GM19328 (cell line): ENCODE results near the gene PSMB5.
"Not testable (repeated sequence)": the region's sequence is repeated elsewhere in the genome, so short reads cannot be mapped to it uniquely, and the experiment has no call there.

ENCODE experiments used
- ATAC-seq: cut with Tn5 transposase; IDR thresholded peaks from one replicate; pipeline ENCODE4 v1.9.1; 2021; ENCODE audit warnings: mild to moderate bottlenecking, moderate library complexity; ENCODE audit not compliant: unreplicated experiment

Gene PSMB5

DNA sequence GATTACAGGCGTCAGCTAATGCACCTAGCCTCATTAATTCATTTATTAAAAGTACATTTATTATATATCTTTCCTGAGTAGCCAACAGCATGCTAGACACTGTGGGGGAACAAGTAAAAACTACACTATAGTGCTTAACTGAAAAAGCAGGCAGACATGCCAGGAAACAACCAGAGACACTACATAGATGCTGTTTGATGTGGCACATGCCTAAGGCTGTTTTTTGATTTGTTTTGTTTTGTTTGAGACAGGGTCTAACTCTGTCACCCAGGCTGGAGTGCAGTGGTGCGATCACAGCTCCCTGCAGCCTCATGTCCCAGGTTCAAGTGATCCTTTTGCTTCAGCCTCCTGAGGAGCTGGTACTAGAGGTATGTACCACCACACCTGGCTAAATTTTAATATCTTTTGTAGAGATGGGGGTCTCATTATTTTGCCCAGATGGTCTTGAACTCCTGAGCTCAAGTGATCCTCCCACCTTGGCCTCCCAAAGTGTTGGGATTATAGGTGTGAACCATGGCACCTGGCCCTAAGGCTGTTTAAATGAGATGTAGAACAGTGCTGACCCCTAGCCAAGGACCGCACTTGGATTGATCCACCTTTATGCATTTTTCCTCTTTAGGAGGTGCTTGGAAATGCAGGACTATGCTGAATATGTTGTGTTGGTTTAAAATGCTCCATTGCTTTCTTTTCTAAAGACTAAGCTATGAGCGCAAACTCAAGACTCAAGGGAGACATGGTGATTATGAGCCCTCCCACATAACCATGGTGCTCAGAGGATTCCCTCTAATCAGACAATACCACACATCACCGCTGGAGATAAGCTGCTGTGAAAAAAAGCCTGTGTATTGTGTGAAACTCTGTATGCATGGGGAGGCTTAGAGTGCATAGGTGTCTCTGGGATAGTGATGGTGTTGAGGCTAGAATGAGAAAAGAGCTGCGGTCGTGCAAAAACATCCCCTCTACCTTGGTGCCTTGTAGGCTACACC lies 14.3 kb downstream of the PSMB5 start:
- no peak for ATAC-seq

DNA sequence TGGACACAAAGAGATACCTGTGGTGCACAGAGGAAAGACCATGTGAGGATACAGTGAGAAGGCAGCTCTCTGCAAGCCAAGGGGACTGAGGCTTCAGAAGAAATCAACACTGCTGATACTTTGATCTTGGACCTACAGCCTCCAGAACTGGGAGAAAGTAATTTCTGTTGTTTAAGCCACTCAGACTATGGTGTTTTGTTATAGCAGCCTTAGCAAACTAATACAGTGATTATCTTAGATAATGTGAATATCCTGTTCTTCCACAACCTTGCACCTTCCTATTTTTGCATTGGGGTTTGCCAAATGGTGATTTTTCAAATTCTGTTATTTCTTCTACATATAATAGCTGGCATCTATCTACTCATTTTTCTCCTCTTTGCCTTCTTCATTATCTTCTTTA lies 16.6 kb downstream of the PSMB5 start:
- no peak for ATAC-seq

DNA sequence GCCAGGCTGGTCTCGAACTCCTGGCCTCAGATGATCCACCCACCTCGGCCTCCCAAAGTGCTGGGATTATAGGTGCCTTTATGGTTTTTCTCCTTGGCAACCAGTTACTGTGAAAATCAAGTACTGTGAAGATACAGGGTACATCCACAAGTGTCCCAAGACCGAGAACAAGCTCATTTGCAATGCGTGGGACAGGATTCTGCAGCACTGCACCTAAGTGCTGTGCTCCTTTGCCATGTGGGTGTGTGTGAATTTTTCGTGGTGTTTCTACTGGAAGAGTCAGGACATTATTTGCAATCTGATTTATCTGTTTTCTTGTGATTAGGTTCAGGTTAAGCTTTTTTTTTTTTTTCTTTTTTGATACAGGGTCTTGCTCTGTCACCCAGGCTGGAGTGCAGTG lies 17.6 kb downstream of the PSMB5 start:
- ATAC-seq, result no peak

DNA sequence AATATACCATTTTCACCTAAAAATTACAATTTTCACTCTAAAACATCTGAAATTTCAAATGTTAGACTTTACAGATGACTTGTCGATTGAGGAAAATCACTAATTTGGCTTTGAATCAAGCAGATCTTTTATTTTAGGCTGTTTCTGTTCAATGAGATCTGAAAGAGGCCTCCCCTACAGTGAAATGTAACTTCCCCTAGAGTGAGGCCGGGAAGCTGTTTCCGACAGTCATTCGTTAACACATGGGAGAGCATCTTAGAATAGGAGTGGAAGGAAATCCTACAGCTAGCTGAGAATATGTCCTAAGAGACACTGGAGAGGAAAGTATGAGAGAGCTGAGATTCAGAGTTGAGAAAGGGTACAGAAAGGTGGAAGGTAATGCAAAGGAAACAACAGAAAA lies 19.1 kb downstream of the PSMB5 start:
- no peak for ATAC-seq

DNA sequence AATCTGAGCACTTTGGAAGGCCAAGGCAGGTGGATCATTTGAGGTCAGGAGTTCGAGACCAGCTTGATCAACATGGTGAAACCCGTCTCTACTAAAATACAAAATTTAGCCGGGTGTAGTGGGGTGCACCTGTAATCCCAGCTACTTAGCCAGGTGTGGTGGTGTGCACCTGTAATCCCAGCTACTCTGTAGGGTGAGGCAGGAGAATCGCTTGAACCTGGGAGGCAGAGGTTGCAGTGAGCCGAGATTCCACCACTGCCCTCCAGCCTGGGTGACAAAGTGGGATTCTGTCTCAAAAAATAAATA lies 21.0 kb downstream of the PSMB5 start:
- ATAC-seq, result not testable (repeated sequence)

DNA sequence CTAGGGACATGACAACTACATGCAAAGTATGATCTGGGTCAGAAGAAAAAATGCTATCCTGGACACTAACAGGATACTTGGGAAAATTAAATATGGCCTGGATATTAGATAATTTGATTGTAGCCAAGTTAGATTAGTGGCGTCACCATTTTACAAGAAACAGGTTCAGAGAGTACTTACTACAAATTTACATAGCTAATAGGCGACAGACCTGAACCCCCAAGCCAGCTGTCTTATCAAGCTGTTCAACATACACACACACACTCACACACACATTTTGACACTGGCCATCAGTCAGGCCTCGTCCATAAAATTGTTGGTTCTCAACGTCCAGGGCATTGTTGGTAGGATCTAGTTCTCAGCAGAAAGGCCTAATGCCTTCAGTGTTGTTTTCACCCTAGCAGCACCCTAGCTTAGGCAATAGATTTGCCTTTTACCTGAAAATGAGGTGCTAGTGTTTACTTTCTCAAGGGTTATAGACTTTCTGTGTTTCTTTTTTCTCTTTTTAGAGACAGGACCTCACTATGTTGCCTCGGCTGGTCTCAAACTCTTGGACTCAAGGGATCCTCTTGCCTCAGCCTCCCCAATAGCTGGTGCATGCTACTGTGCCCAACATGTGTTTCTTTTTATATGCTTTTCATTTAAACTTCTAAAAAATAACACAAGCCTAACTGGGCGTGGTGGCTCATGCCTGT lies 21.5 kb downstream of the PSMB5 start:
- no peak for ATAC-seq

DNA sequence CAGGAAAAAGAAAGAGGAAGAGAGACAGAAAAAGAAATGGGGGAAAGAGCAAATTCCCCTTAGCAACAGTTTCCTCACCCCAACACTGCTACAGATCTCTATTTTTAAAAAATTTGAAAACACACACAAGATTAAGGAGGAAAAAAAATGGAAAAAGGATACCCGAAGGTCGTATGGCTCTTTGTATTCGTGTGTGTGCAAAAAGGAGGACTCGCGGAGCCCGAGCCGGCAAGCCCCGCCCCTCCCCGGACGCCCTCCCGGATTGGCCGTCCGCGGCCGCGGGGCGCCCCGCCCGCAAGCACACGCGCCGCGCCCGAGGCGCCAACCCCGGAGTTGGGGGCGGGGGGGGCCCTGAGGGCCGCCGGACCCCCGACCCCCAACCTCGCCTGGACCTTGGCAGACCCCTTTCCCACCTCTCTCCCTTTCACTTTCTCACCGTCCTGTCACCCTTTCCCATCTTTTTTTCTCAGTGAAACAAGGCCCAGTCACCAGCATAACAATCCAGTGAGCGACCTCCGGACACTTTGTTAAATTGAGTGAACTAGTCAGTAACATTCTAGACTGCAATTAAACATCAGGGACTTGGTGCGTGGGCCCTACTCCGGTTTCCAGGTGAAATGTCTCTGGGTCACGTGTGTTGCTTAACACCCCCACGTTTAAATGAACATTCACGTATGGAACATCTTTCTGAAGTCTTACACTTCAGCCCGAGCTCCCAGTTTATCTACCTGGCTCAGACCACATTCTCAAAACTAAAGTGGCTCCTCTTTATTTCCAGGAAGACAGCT lies 24.6 kb downstream of the PSMB5 start, which contains the start of gene C14orf93:
Gene C14orf93, minus strand, starts transcription at position 205 of the 788 bp plus-strand sequence. CDS start 11,120 bp downstream, outside the sequence.
- ATAC-seq, result no peak

DNA sequence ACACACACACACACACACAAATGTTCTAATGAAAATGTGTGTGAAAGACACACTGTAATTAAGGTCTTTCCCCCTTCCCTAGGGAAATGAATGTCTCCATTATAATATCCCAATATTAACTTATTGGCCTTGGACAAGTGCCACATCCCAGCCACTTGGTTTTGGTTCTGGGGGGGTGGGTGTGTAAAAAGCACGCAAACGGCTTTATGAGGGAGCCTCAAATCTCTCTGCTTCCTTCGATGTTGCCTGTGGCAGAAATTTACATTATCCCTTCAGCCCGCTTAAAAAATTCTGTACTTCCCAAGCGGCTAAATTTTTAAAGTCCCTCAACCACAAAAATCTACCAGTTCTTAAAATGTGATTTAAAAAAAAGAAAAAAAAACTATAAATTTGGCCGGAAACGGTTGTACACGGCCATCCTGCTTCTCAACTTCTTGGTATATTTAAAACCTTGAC lies 25.2 kb downstream of the PSMB5 start:
- no peak for ATAC-seq

DNA sequence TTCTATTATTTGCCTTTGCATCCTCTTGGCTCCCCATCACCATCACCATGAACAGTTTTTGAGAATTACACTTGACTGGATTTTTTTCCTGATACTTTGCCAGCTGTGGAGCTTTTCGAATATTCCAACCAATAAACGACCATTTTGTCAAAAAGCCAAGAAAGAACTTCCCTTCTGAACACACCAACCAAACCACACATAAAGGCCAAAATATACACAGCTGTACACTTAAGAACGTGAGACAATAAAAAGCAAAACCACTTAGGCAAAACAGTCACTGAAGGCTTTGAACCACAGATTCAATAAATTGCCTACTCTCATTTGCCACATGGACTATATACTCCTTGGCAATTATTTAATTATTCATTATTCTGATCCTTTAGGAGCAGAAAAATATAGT lies 25.9 kb downstream of the PSMB5 start:
- no peak for ATAC-seq

DNA sequence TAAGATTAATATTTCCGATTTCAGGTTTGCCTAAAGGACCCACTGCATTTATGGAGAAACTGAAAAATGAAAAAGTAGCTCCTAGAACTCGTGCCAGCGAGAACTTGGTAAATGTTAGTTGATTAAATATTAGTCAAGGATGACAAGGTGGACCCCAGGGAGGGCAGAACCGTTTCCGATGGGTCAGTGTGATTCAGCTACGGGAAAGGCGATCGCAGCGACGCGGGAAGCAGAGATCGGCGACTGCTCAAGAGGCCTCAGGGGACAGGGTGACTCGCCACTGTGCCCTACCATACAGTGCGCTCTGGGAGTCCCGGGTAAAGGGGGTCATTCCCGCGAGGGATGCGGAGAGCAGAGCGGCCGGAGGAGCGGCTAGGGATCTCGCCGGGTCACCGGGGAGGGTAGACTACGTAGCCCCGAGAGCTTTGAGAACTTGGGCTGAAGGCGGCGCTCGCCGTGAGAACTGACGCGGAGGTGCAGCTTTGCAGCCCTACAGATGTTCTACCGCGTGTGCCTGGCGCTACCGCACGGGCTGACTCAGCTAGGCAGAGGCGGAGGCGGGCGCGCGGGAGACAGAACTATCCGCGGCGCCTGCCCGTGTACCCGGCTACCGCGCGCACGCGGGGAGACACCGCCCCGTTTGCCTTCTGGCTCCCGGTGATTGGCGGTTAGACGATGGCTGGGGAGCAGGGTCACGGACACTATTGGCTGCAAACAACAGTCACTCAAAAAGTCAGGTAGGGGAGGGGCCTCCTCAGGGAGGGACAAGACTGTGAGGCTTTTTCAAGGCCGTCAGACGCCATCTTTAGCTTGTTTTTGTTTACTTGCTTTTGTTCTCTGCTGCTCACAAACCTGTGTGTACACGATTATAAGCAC lies 27.9 kb downstream of the PSMB5 start:
- peak; percentile 98 for ATAC-seq

DNA sequence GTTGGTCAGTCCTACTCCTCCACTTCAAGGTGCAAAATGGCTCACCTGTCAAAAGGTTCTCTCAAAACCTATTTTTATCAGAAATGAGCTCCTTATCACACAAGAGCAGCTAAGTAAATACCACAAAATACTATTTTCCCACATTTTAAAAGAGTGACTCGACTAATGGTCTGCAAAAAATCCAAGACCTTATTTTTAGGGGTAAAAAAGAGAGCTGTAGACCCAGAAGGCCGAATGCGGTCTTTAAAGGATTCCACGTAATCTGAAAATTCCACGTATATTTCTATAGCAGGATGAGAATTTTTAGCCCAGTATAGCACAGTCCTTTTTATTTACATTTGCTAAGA lies 28.5 kb downstream of the PSMB5 start:
- no peak for ATAC-seq

DNA sequence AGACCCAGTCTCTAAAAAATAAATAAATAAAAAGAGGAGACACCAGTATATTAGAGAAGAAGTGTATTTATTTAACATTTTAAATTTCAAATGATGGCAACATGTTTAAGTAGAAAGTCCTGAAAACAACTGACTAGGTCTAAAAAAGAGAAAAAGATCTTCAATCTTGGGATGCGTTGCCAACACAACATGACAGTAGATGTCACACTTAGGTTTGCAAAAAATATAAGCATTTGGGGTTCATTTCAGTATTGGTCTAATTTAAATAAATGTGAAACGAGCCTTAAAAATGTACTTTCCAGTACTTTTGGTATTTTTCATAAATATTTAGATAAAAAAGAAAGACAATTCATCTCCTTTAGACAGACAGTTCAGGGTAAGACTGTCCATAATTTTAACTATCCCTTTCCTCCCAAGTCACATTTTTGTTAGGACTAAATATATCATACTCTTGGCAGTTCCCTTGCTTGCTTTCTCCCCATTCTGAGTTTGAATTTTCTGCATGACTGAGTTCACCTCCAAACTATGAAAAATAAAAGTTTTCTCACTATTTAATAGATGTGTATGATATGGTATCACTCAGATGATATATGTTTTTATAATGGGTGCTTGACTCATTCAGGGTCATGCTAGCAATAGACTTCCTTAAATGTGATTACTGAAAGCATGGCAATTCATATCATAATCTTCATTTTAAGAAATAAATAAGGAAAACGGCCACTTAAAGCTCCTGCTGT lies 29.1 kb downstream of the PSMB5 start:
- ATAC-seq, result no peak

DNA sequence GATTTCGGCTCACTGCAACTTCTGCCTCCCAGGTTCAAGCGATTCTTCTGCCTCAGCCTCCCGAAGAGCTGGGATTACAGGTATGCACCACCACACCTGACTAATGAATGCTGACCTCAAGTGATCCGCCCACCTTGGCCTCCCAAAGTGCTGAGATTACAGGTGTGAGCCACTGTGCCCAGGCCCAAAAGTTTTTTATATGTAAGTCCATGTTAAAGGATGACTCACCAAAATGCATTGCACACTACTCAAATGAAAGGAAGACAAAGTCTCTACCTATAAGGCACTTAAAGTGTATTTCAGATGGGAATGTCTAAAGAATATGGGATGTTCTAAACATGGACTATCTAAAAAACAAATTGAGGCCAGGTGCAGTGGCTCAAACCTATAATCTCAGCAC lies 30.4 kb downstream of the PSMB5 start:
- ATAC-seq, result not testable (repeated sequence)

DNA sequence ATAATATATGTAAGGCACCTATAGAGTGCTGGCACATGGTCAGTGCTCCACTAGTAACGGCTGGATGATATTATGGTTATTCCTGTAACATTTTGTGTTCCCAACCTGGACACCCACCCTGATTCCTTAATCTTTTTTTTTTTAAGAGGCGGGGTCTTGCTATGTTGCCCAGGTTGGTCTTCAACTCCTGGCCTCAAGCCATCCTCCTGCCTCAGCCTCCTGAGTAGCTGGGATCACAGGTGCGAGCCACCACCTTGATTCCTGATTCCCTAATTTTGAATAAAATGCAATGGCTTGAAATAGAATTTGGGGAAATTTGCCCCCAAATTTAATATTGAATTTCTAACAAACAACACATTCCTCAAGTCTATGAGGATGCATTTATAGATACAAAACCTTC lies 32.1 kb downstream of the PSMB5 start:
- ATAC-seq, result no peak

DNA sequence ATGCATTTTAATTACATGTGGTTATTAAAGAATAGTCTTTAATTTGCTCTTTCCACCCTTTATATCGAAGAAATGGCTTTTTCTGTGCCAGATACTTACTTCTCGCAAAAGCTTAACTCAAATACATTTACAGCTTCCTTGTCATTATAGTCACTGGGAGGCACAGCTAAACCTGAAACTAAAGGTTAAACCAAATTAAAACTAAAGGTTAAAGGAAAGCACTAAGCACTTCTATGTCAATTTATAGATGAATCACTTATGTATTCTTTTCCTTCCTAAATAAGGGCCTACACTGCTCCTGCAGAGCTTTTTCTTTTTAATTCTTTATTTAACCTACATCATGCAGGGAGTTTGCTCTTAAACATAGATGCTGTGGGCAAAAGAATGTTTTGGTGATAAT lies 33.8 kb downstream of the PSMB5 start:
- no peak for ATAC-seq

DNA sequence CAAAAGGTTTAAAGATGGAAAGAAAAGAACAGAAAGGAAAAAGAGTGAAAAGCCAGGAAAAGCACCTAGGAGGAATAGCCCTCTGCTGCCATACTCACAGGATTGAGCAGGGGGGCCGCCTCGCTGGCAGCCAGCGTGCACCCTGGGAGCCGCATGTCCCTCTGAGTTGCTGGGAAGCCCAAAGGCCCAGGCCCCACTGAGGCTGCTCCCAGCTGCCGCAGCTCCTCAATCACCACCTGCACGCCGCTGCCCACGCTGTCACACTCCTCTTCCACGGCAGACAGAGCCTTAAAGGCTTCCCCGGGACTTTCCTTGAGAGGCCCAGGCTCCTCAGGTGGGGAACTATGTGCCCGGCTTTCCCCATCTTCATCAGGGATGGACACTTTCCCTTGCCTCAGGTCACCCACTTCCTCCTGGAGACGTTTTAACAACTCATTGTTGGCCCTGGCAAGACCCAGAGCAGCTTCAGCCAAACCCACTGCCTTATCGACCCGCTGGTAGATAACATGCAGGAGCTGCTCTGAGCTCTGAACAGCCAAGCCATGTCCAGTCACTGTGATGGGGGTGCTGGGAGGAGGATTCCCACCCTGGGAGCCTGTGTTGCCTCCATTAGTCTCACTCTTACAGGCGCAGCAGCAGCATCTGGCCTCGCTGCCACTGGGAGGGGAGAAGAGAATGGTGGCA lies 36.2 kb downstream of the PSMB5 start:
- ATAC-seq, result no peak

DNA sequence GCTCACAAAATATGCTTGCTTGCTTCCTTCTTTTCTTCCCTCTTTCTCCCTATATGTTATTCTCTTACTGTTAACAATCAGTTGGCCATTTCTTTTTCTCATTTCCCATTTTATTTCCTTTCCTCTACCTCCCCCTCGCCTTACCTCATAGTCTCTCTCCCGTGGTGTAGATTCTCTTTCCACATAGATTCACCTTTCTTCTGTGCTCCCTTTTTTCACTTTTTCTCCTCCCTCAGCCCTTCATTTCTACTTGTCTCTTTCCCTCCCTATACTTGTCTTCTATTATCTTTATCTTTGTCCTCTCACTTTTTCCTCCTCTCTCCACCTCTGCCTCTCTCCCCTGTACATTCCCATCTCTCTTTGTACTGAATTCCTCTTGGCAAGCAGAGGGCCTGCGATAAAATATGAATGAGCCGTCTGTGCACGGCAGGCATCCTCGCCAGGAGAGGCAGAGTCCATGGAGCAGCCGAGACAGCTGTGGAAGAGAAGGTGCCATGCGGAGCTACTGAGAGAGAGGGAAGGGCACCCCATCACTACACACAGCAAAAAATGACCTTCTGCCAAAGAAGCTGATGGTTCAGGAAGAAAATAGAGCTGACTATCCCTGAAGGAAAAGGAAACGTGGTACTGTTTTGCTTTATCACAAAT lies 36.9 kb downstream of the PSMB5 start:
- no peak for ATAC-seq

DNA sequence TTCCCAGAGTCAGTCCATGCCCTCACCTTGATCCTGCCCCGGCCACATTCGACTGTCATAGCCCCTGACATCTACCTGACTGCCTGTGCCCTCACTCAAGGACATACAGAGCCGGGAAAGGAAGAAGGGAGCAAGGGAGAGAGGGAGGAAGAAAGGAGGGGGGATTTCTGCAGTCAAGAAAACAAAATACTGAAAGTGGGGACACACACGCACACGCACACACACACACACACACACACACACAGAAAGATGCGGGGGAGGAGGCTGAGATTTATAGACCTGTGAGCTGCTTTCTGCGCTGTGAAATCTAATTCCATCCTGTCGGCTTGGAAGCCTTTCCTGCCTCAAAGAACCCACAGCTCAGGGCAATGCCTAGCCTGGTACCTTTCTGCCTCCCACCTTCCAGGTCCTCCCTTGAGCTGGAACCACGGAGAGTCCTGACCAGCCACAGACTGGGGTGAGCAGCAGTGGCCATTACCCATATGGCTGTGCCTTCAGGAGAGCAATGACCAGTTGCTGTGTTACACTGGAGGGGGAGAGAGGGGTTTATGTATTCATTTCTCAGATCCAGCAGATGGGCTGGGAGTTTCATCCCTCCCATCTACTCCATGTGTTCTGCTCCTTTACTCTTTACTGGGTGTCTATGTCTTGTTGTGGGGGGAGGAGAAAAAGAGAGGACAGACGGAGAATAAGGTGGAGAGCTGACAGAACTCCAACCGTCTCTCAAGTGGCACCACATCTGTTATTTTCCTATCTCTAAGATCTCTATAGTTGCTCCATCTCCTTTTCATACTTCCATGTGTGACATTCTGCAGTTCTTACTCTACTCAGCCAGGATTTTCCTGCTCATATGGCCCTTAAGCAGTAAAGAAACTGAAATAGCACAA lies 37.7 kb downstream of the PSMB5 start:
- no peak for ATAC-seq
